Right lobe of liver (tissue), 4 donors: Measurements from ENCODE around the gene LDLRAD4.

Source experiments
- POLR2A ChIP-seq: fragments of 450-650 bp; IDR thresholded peaks from one replicate; pipeline ENCODE4 v1.6.1; 2017; ENCODE audit warnings: antibody characterized with exemption, mild to moderate bottlenecking
- TF ChIP-seq, protein P1 (sequence below), 4 donors: fragments of 200-600 bp in 3 of 4; fragments of 450-650 bp in 1 of 4; IDR thresholded peaks; one replicate each; pipeline versions ENCODE4 v1.5.1 to v1.8.0; 2016 to 2022; ENCODE audit warnings: antibody characterized with exemption in 4 of 4, mild to moderate bottlenecking in 2 of 4
- donor health status: DM: no; HTN: no; CAD: no.
- donor health status: DM: no; HTN: no; CAD: no.
- donor health status: DM: no; HTN: yes; CAD: no.

DNA sequence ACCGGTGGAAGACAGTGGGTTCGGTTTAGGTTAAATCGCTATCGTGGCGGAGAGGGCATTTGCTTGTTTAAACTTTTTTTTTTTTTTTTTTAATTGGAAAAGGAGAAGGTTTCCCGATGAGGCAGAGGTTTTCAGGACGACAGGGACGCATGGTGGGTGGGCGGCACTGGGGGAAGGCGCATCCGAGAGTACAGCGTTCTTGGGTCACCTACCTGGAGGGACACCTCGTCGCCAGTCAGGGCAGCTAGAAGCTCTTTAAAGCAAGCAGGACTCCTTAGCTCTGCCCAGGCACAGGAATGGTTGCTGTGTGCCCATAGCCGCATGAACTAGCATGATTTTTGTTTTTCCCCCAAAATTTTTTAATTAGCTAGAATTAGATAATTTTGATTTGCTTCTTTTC lies 437 bp downstream of the LDLRAD4 start:
- no peak for TF ChIP-seq POLR2A
- TF ChIP-seq, protein P1, sequence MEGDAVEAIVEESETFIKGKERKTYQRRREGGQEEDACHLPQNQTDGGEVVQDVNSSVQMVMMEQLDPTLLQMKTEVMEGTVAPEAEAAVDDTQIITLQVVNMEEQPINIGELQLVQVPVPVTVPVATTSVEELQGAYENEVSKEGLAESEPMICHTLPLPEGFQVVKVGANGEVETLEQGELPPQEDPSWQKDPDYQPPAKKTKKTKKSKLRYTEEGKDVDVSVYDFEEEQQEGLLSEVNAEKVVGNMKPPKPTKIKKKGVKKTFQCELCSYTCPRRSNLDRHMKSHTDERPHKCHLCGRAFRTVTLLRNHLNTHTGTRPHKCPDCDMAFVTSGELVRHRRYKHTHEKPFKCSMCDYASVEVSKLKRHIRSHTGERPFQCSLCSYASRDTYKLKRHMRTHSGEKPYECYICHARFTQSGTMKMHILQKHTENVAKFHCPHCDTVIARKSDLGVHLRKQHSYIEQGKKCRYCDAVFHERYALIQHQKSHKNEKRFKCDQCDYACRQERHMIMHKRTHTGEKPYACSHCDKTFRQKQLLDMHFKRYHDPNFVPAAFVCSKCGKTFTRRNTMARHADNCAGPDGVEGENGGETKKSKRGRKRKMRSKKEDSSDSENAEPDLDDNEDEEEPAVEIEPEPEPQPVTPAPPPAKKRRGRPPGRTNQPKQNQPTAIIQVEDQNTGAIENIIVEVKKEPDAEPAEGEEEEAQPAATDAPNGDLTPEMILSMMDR (IDR thresholded peaks at IDR 0.05): no peak
